Measurements from ENCODE around the gene CELF3. TPM values are rescaled to one million over a fixed set of nuclear protein-coding genes. Genes with fewer than 3 reads are reported as not detected.

The CELF3 gene
- total RNA-seq, 2 experiments from 2014 or later, result not detected

GRCh38 chr1:151718666-151719065 is 2.1 kb upstream of the CELF3 start:
- Mint-ChIP-seq H3K4me3 (no peak overlapping the region), H3K27ac (no peak overlapping the region), H3K4me1 (ENCODE audit: low read depth) (peaks cover 22% of the 10 kb centered on the region), H3K36me3 (ENCODE audit: low read depth) (no peaks in the 10 kb centered on the region), H3K27me3 (ENCODE audit: low read depth) (peaks cover 59% of the 10 kb centered on the region), H3K9me3 (ENCODE audit: insufficient read depth) (no peaks in the 10 kb centered on the region)
- POLR2A ChIA-PET, result no interaction called here
- no peak for DNase-seq
- no peak for ATAC-seq
- CTCF ChIA-PET, result no interaction called here

- ATAC-seq, result no peak
- H3K36me3 Mint-ChIP-seq (ENCODE audit: low read depth), result no peaks in the 10 kb centered on the region
- H3K27me3 Mint-ChIP-seq (ENCODE audit: low read depth), result peaks cover 63% of the 10 kb centered on the region
- no peak for DNase-seq
- H3K4me3 Mint-ChIP-seq, result no peak overlapping the region
- ChIA-PET CTCF (interaction anchor here (1.0 kb wide), 1 partner anchor 274 kb away, joined by 5 read pairs; no protein-coding TSS in a partner anchor), POLR2A (no interaction called here)
- no peaks in the 10 kb centered on the region for H3K9me3 Mint-ChIP-seq (ENCODE audit: insufficient read depth)
- no peak overlapping the region for H3K27ac Mint-ChIP-seq
- peaks cover 22% of the 10 kb centered on the region for H3K4me1 Mint-ChIP-seq (ENCODE audit: low read depth)
Observed at GRCh38 chr1:151718011-151718431, 1.4 kb upstream of the CELF3 start.

GRCh38 chr1:151716405-151716762 is 219 bp downstream of the CELF3 start:
- H3K36me3 Mint-ChIP-seq (ENCODE audit: low read depth), result no peaks in the 10 kb centered on the region
- H3K27me3 Mint-ChIP-seq (ENCODE audit: low read depth), result peaks cover 56% of the 10 kb centered on the region
- H3K4me3 Mint-ChIP-seq, result no peak overlapping the region
- no peaks in the 10 kb centered on the region for H3K9me3 Mint-ChIP-seq (ENCODE audit: insufficient read depth)
- CTCF ChIA-PET, result interaction anchor here (1.0 kb wide), 1 partner anchor 123 kb away, joined by 3 read pairs; no protein-coding TSS in a partner anchor
- POLR2A ChIA-PET, result interaction anchor here (0.5 kb wide), 1 partner anchor 101 kb away, joined by 3 read pairs; no protein-coding TSS in a partner anchor
- DNase-seq, result no peak
- no peak overlapping the region for H3K27ac Mint-ChIP-seq
- peaks cover 19% of the 10 kb centered on the region for H3K4me1 Mint-ChIP-seq (ENCODE audit: low read depth)
- no peak for ATAC-seq

DNA sequence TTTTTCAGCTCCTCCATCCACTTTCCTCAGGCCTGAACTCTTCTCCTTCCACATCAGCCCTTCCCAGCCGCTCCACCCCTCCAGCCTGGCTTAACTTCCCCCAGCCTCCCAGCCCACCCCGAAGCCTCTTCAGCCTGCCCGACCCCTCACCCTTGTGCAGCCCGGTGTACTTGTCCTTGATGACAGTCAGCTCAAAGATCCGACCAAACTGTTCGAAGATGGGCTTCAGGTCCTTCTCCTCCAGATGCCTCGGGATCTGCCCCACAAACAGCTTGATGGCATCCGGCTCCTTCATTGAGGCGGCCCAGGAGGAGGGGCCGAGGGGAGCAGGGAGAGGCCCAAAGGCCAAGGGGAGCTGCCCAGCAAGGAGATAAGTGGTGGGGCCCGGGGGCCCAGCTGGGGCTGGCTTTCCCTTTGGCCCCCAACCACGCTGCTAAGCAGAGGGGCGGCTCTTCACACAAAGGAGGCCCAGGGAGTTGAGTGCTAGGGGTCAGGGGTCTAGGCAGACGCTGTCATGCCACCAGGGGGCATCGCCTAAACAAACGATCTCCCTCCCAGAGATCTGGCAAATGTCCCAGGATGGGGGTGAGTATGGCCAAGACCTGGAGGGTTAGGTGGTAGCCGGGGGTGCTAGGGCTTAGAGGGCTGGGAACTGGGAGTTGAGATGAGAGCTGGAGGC is 738 bp downstream of the CELF3 start:
- no peaks in the 10 kb centered on the region for H3K9me3 Mint-ChIP-seq (ENCODE audit: insufficient read depth)
- H3K4me3 Mint-ChIP-seq, result no peak overlapping the region
- ATAC-seq (no peak), DNase-seq (no peak)
- H3K4me1 Mint-ChIP-seq (ENCODE audit: low read depth), result peaks cover 16% of the 10 kb centered on the region
- H3K27ac Mint-ChIP-seq, result no peak overlapping the region
- POLR2A ChIA-PET, result interaction anchor here (0.5 kb wide), 1 partner anchor 100 kb away, joined by 3 read pairs; no protein-coding TSS in a partner anchor
- H3K36me3 Mint-ChIP-seq (ENCODE audit: low read depth), result no peaks in the 10 kb centered on the region
- CTCF ChIA-PET, result interaction anchor here (0.9 to 1.8 kb wide), 2 partner anchors 8 to 122 kb away, joined by 3 to 5 read pairs; no protein-coding TSS in a partner anchor
- peaks cover 56% of the 10 kb centered on the region for H3K27me3 Mint-ChIP-seq (ENCODE audit: low read depth)

- DNase-seq (no peak), ATAC-seq (no peak)
- H3K9me3 Mint-ChIP-seq (ENCODE audit: insufficient read depth), result no peaks in the 10 kb centered on the region
- ChIA-PET CTCF (interaction anchor here (0.9 to 1.8 kb wide), 3 partner anchors 9 to 121 kb away, joined by 3 to 5 read pairs (median 3); no protein-coding TSS in a partner anchor), POLR2A (no interaction called here)
- H3K27me3 Mint-ChIP-seq (ENCODE audit: low read depth), result peaks cover 51% of the 10 kb centered on the region
- no peak overlapping the region for H3K27ac Mint-ChIP-seq
- H3K36me3 Mint-ChIP-seq (ENCODE audit: low read depth), result no peaks in the 10 kb centered on the region
- no peak overlapping the region for H3K4me3 Mint-ChIP-seq
- peaks cover 8% of the 10 kb centered on the region for H3K4me1 Mint-ChIP-seq (ENCODE audit: low read depth)
Observed at GRCh38 chr1:151714820-151715725, 1.5 kb downstream of the CELF3 start.

GRCh38 chr1:151713874-151714273 is 2.7 kb downstream of the CELF3 start:
- H3K4me1 Mint-ChIP-seq (ENCODE audit: low read depth), result peaks cover 7% of the 10 kb centered on the region
- POLR2A ChIA-PET, result no interaction called here
- H3K27ac Mint-ChIP-seq, result no peak overlapping the region
- H3K36me3 Mint-ChIP-seq (ENCODE audit: low read depth), result no peaks in the 10 kb centered on the region
- CTCF ChIA-PET, result interaction anchor here (1.8 kb wide), 1 partner anchor 120 kb away, joined by 5 read pairs; no protein-coding TSS in a partner anchor
- H3K27me3 Mint-ChIP-seq (ENCODE audit: low read depth), result peaks cover 44% of the 10 kb centered on the region
- H3K9me3 Mint-ChIP-seq (ENCODE audit: insufficient read depth), result no peaks in the 10 kb centered on the region
- no peak for ATAC-seq
- H3K4me3 Mint-ChIP-seq, result no peak overlapping the region
- DNase-seq, result no peak

DNA sequence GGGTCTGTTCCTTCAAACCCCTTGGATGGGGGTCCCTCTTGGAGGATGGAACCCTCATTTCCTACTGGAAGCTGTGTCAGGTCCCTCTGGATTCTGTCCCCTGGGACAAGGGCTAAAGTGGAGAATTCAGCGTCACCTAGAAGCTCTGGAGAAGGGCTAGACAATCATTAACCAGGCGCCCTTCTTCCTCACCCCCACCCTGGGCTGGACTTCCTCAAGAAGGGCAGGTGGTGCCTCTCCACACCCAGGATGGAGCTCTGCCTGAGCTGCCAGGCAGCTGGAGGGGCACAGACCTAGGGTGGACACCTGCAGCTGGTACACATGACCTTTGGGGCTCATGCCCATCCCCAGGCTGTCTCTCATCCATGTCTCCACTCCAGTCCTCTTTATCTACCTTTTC is 3.6 kb downstream of the CELF3 start:
- H3K9me3 Mint-ChIP-seq (ENCODE audit: insufficient read depth), result no peaks in the 10 kb centered on the region
- ChIA-PET CTCF (no interaction called here), POLR2A (interaction anchor here (1.2 kb wide), 1 partner anchor 8 kb away, joined by 3 read pairs; the partner anchor contains the start of gene RIIAD1)
- H3K27ac Mint-ChIP-seq, result no peak overlapping the region
- ATAC-seq (no peak), DNase-seq (no peak)
- peaks cover 7% of the 10 kb centered on the region for H3K4me1 Mint-ChIP-seq (ENCODE audit: low read depth)
- H3K36me3 Mint-ChIP-seq (ENCODE audit: low read depth), result no peaks in the 10 kb centered on the region
- no peak overlapping the region for H3K4me3 Mint-ChIP-seq
- H3K27me3 Mint-ChIP-seq (ENCODE audit: low read depth), result peaks cover 37% of the 10 kb centered on the region

GRCh38 chr1:151711951-151712350 is 4.7 kb downstream of the CELF3 start:
- Mint-ChIP-seq H3K36me3 (ENCODE audit: low read depth) (no peaks in the 10 kb centered on the region), H3K27ac (no peak overlapping the region), H3K4me1 (ENCODE audit: low read depth) (peaks cover 5% of the 10 kb centered on the region), H3K4me3 (no peak overlapping the region), H3K9me3 (ENCODE audit: insufficient read depth) (no peaks in the 10 kb centered on the region), H3K27me3 (ENCODE audit: low read depth) (peaks cover 26% of the 10 kb centered on the region)
- CTCF ChIA-PET, result no interaction called here
- no peak for ATAC-seq
- POLR2A ChIA-PET, result no interaction called here
- DNase-seq, result no peak

GRCh38 chr1:151711044-151711800 is 5.4 kb downstream of the CELF3 start:
- Mint-ChIP-seq H3K36me3 (ENCODE audit: low read depth) (no peaks in the 10 kb centered on the region), H3K27ac (no peak overlapping the region), H3K4me3 (no peak overlapping the region), H3K9me3 (ENCODE audit: insufficient read depth) (no peaks in the 10 kb centered on the region), H3K27me3 (ENCODE audit: low read depth) (peaks cover 22% of the 10 kb centered on the region), H3K4me1 (ENCODE audit: low read depth) (peaks cover 6% of the 10 kb centered on the region)
- no peak for DNase-seq
- ChIA-PET POLR2A (no interaction called here), CTCF (no interaction called here)
- no peak for ATAC-seq

GRCh38 chr1:151710187-151710840 is 6.3 kb downstream of the CELF3 start:
- Mint-ChIP-seq H3K27ac (no peak overlapping the region), H3K36me3 (ENCODE audit: low read depth) (no peaks in the 10 kb centered on the region), H3K4me1 (ENCODE audit: low read depth) (peaks cover 5% of the 10 kb centered on the region), H3K9me3 (ENCODE audit: insufficient read depth) (no peaks in the 10 kb centered on the region), H3K4me3 (no peak overlapping the region), H3K27me3 (ENCODE audit: low read depth) (peaks cover 13% of the 10 kb centered on the region)
- DNase-seq, result no peak
- ATAC-seq, result peak; percentile 28
- POLR2A ChIA-PET, result no interaction called here
- CTCF ChIA-PET, result no interaction called here

DNA sequence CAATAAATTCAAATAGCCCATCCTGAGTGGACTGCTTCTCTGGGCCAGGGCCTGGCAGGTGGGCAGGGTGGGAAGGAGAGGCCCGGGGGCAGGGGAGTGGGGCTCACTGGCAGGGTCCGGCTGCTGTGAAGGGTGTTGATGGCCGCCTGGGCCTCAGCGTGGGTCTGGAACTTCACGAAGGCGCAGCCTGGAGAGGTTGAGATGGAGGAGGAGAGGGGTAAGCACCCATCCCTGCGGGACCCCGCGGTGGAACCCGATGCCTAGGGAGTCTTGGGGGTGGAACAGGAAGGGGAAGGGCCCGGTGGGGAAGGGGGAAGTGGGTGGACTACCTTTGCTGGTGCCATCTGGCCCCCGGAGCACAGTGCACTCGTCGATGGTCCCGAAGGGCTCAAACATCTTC is 7.7 kb downstream of the CELF3 start:
- no peak for ATAC-seq
- Mint-ChIP-seq H3K4me3 (no peak overlapping the region), H3K27me3 (ENCODE audit: low read depth) (peaks cover 6% of the 10 kb centered on the region), H3K36me3 (ENCODE audit: low read depth) (no peaks in the 10 kb centered on the region), H3K27ac (no peak overlapping the region), H3K9me3 (ENCODE audit: insufficient read depth) (no peaks in the 10 kb centered on the region), H3K4me1 (ENCODE audit: low read depth) (peaks cover 5% of the 10 kb centered on the region)
- ChIA-PET POLR2A (no interaction called here), CTCF (no interaction called here)
- no peak for DNase-seq
